Subcutaneous adipose tissue (tissue), 4 donors: ENCODE data around the gene KRTAP12-2. TPM values are rescaled to one million over a fixed set of nuclear protein-coding genes. Genes with fewer than 3 reads are reported as not detected.

Experiments used
- CTCF ChIP-seq: fragments of 450-650 bp; IDR thresholded peaks from one replicate; pipeline ENCODE4 v1.5.1; 2016; ENCODE audit warnings: low read depth, mild to moderate bottlenecking, control low read depth, antibody characterized with exemption, moderate library complexity
- total RNA-seq, 4 donors: library from RNA; depleted of rRNA; stranded (reverse); fragments of >200 nt; gene quantifications; one replicate each; pipeline ENCODE4 v1.1.0, GENCODE V29; 2016

The KRTAP12-2 gene
- not detected for total RNA-seq

GRCh38 chr21:44666401-44667320 is at the start of gene KRTAP12-2:
TSS of gene KRTAP12-2 (minus strand) at chr21:44666927. CDS start at chr21:44666886, 41 bp downstream.
- no peak for TF ChIP-seq CTCF

GRCh38 chr21:44714905-44715304 is 48.2 kb upstream of the KRTAP12-2 start:
- TF ChIP-seq CTCF: no peak

GRCh38 chr21:44713846-44714245 is 47.1 kb upstream of the KRTAP12-2 start:
- TF ChIP-seq CTCF: no peak

GRCh38 chr21:44713130-44713529 is 46.4 kb upstream of the KRTAP12-2 start:
- no peak for TF ChIP-seq CTCF

GRCh38 chr21:44712203-44713028 is 45.7 kb upstream of the KRTAP12-2 start:
- no peak for TF ChIP-seq CTCF

GRCh38 chr21:44711327-44712202 is 44.8 kb upstream of the KRTAP12-2 start, which contains the start of gene TSPEAR:
TSS of gene TSPEAR (minus strand) at chr21:44711572. CDS start at chr21:44711514, 58 bp downstream.
- TF ChIP-seq CTCF: no peak
